Caco-2 (cell line): ENCODE data around the gene VPS35. TPM values are rescaled to one million over a fixed set of nuclear protein-coding genes. Genes with fewer than 3 reads are reported as not detected.

Source experiments
- BruUV-seq: library from RNA; stranded (reverse); fragments of 400-500 nt; replicated peaks from 2 replicates; lab custom pipeline; 2021; lab: Mats Ljungman, UMichigan
- CTCF ChIA-PET: fragments of 300-600 bp; sonication (Branson Sonifier 250); formaldehyde crosslinking; loops from one replicate; lab custom pipeline; 2022; ENCODE audit warnings: antibody characterized with exemption; lab: Charles Lee
- POLR2A ChIA-PET: fragments of 300-600 bp; sonication (Branson Sonifier 250); formaldehyde crosslinking; loops from one replicate; lab custom pipeline; 2022; ENCODE audit warnings: antibody characterized with exemption; lab: Charles Lee
- DNase-seq, 2 experiments: peaks; one replicate each; pipeline versions ENCODE4 v3.0.0 to v3.0.0-alpha.2; 2020 to 2022
- H3K27me3 ChIP-seq: replicated peaks from 2 replicates; pipeline ENCODE4 v1.6.0; 2011; ENCODE audit warnings: low read length; ENCODE audit not compliant: control insufficient read depth, insufficient read depth
- H3K36me3 ChIP-seq: 2 replicates; pipeline ENCODE4 v1.5.1; 2011; ENCODE audit warnings: low read length; ENCODE audit not compliant: control insufficient read depth, insufficient read depth
- H3K4me1 ChIP-seq: fragments of 250-450 bp; sonication (Bioruptor Pico); 2 replicates; pipeline ENCODE4 v1.5.1; 2020; ENCODE audit warnings: mild to moderate bottlenecking
- H3K4me3 ChIP-seq: 2 replicates; pipeline ENCODE4 v1.5.1; 2011; ENCODE audit warnings: low read depth, mild to moderate bottlenecking, control low read depth, low read length
- H3K9me3 ChIP-seq: fragments of 250-450 bp; sonication (Bioruptor Pico); 2 replicates; pipeline ENCODE4 v1.5.1; 2020; ENCODE audit warnings: mild to moderate bottlenecking, moderate library complexity
- H3K27ac Mint-ChIP-seq: one replicate; pipeline ENCODE4 v1.8.0; 2022; ENCODE audit warnings: mixed read lengths; ENCODE audit not compliant: unreplicated experiment
- H3K27me3 Mint-ChIP-seq: one replicate; pipeline ENCODE4 v1.8.0; 2022; ENCODE audit warnings: mixed read lengths; ENCODE audit not compliant: insufficient read depth, unreplicated experiment
- H3K36me3 Mint-ChIP-seq: one replicate; pipeline ENCODE4 v1.8.0; 2022; ENCODE audit warnings: mild to moderate bottlenecking, mixed read lengths; ENCODE audit not compliant: insufficient read depth, unreplicated experiment
- H3K4me1 Mint-ChIP-seq: one replicate; pipeline ENCODE4 v1.8.0; 2022; ENCODE audit warnings: low read depth, mixed read lengths; ENCODE audit not compliant: unreplicated experiment
- H3K4me3 Mint-ChIP-seq: one replicate; pipeline ENCODE4 v1.8.0; 2022; ENCODE audit warnings: mild to moderate bottlenecking, moderate library complexity, mixed read lengths; ENCODE audit not compliant: unreplicated experiment
- H3K9me3 Mint-ChIP-seq: one replicate; pipeline ENCODE4 v1.8.0; 2022; ENCODE audit warnings: mixed read lengths; ENCODE audit not compliant: unreplicated experiment
- CTCF ChIP-seq, 2 experiments: fragments of 200-600 bp in 1 of 2; IDR thresholded peaks; 1 replicate in 1 of 2; 2 replicates in 1 of 2; pipeline versions ENCODE4 v1.5.1 to v1.8.0; 2011 to 2022; ENCODE audit warnings: antibody characterized with exemption in 1 of 2, control low read depth in 1 of 2, inconsistent platforms in 1 of 2, low read depth in 1 of 2, low read length in 1 of 2, mild to moderate bottlenecking in 1 of 2, moderate library complexity in 1 of 2; ENCODE audit not compliant: insufficient read depth in 1 of 2, severe bottlenecking in 1 of 2, unreplicated experiment in 1 of 2
- intact Hi-C: fragments of 100-400 bp; cut with micrococcal nuclease; formaldehyde crosslinking; loops from one replicate; pipeline ENCODE4 v1.10.0; 2022; ENCODE audit not compliant: unreplicated experiment
- total RNA-seq: library from RNA; stranded (reverse); gene quantifications from 2 replicates; pipeline ENCODE4 v1.2.3, GENCODE V29; 2022

VPS35 gene
- total RNA-seq, 1 experiment from 2014 or later: 120 TPM

GRCh38 chr16:46733319-46733830 lies 44.4 kb upstream of the VPS35 start:
- no peaks in the 10 kb centered on the region for H3K36me3 ChIP-seq
- Mint-ChIP-seq H3K9me3 (no peaks in the 10 kb centered on the region), H3K27me3 (no peaks in the 10 kb centered on the region), H3K4me1 (no peaks in the 10 kb centered on the region), H3K36me3 (no peaks in the 10 kb centered on the region), H3K4me3 (no peak overlapping the region), H3K27ac (no peak overlapping the region)
- no peaks in the 10 kb centered on the region for H3K9me3 ChIP-seq
- no peak for TF ChIP-seq CTCF (IDR thresholded peaks at IDR 0.05; ENCODE audit: insufficient read depth in 1 of 2, low read depth in 1 of 2, low read length in 1 of 2, severe bottlenecking in 1 of 2, unreplicated experiment in 1 of 2)
- POLR2A ChIA-PET: interaction anchor here (0.6 kb wide), 1 partner anchor 8 kb away, joined by 7 read pairs; no protein-coding TSS in a partner anchor
- no peak overlapping the region for H3K4me3 ChIP-seq
- no TSS peak for BruUV-seq
- no peaks in the 10 kb centered on the region for H3K27me3 ChIP-seq
- intact Hi-C loops: no loop called here
- CTCF ChIA-PET: no interaction called here
- H3K4me1 ChIP-seq: no peaks in the 10 kb centered on the region
- no peak for DNase-seq

DNA sequence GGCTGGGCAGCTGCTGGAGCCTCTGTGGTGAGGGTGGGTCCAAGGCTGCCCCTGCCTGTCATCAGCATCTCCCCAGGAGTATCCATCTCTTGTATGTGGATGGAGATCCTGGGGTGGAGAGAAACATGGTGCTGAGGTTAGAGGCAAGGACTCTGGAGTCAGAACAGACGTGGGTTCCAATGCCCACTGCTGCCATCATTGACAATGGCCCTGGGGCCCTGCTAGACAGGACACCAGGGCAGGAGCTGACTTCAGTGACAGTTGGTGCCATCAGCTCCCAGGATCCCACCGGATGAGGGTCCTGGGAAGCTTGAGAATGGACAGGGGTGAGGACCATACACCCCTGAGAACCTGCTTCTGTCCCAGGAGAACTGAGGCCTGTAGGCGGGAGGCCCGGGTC lies 43.6 kb upstream of the VPS35 start:
- TF ChIP-seq CTCF (IDR thresholded peaks at IDR 0.05; ENCODE audit: insufficient read depth in 1 of 2, low read depth in 1 of 2, low read length in 1 of 2, severe bottlenecking in 1 of 2, unreplicated experiment in 1 of 2): no peak
- Histone ChIP-seq H3K4me1 (no peaks in the 10 kb centered on the region), H3K27me3 (no peaks in the 10 kb centered on the region), H3K9me3 (no peaks in the 10 kb centered on the region), H3K36me3 (no peaks in the 10 kb centered on the region), H3K4me3 (no peak overlapping the region)
- POLR2A ChIA-PET: no interaction called here
- Mint-ChIP-seq H3K36me3 (no peaks in the 10 kb centered on the region), H3K4me1 (no peaks in the 10 kb centered on the region), H3K27ac (no peak overlapping the region), H3K4me3 (no peak overlapping the region), H3K9me3 (no peaks in the 10 kb centered on the region), H3K27me3 (no peaks in the 10 kb centered on the region)
- intact Hi-C loops: no loop called here
- CTCF ChIA-PET: no interaction called here
- no TSS peak for BruUV-seq
- DNase-seq: no peak

- CTCF ChIA-PET: no interaction called here
- no peaks in the 10 kb centered on the region for H3K4me1 ChIP-seq
- no peaks in the 10 kb centered on the region for H3K27me3 Mint-ChIP-seq
- no peaks in the 10 kb centered on the region for H3K4me1 Mint-ChIP-seq
- H3K36me3 Mint-ChIP-seq: no peaks in the 10 kb centered on the region
- no peak overlapping the region for H3K27ac Mint-ChIP-seq
- H3K36me3 ChIP-seq: no peaks in the 10 kb centered on the region
- H3K4me3 Mint-ChIP-seq: no peak overlapping the region
- intact Hi-C loops: no loop called here
- H3K4me3 ChIP-seq: no peak overlapping the region
- DNase-seq: no peak
- no peaks in the 10 kb centered on the region for H3K9me3 ChIP-seq
- no peaks in the 10 kb centered on the region for H3K27me3 ChIP-seq
- no peaks in the 10 kb centered on the region for H3K9me3 Mint-ChIP-seq
- BruUV-seq: no TSS peak
- TF ChIP-seq CTCF (IDR thresholded peaks at IDR 0.05; ENCODE audit: insufficient read depth in 1 of 2, low read depth in 1 of 2, low read length in 1 of 2, severe bottlenecking in 1 of 2, unreplicated experiment in 1 of 2): no peak
- POLR2A ChIA-PET: no interaction called here
These were observed 42.9 kb upstream of the VPS35 start for GRCh38 chr16:46731691-46732555.
